HG02973 (cell line): Measurements from ENCODE around the gene SLC1A6.
"Not testable (repeated sequence)": the region's sequence is repeated elsewhere in the genome, so short reads cannot be mapped to it uniquely, and the experiment has no call there.

Experiments used
- ATAC-seq: cut with Tn5 transposase; IDR thresholded peaks from one replicate; pipeline ENCODE4 v1.9.1; 2021; ENCODE audit warnings: moderate library complexity; ENCODE audit not compliant: unreplicated experiment

Gene SLC1A6

DNA sequence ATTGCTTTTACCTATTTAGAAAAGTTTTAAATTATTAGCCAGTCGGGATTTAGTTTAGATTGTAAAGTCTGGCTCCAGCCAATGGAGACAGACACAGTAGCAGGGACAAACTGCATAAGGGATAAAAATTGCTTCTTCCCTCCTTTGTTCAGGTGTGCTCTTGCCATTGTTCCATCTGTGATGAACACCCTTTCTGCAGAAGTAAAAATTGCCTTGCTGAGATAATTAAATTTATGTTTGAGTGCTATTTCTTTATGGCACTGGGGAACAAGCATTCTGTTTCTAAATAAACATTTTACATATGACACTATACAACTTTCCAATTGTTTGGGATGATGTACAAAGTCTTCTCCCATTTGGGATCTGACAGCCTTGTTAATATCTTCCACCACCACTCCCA lies 20.4 kb downstream of the SLC1A6 start:
- no peak for ATAC-seq

DNA sequence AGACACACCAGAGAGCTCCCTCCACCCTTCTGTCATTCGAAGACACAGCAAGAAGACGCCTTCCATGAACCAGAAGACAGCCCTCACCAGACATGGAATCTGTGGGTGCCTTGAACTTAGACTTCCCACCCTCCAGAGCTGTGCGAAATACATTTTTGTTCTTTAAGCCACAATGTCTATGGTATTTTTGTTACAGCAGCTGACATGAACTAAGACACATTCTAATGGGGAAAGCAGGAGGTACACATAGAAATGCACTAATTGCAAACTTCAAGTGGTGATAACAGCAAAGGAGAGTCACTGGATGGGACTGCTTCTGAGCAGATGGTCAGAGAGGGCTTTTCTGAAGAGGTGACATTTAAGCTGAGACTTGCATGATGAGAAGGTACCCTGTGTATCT lies 22.2 kb downstream of the SLC1A6 start:
- ATAC-seq = no peak

DNA sequence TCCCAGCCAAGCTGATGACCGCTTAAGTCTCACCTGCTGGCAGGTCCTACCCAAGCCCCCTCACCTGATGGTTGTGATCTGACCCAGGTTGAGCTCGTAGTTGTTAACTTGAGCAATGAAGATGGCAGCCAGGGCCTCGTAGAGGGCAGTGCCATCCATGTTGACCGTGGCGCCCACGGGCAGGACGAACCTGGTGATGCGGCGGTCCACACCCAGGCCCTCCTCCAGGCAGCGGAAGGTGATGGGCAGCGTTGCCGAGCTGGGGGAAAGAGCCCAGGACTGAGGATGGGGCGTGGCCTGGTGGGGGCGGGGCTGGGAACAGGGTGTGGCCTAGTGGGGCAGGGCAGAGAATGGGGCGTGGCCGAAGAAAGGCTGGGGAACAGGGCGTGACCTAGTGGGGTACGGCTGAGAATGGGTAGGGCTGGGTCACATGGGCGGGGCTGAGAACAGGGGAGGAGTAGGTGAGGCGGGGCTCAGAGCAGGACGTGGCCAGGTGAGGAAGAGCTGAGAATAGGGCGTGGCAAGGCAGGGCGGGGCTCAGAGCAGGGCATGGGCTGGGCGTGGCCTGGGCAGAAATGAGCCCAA lies 25.5 kb downstream of the SLC1A6 start:
- no peak for ATAC-seq

DNA sequence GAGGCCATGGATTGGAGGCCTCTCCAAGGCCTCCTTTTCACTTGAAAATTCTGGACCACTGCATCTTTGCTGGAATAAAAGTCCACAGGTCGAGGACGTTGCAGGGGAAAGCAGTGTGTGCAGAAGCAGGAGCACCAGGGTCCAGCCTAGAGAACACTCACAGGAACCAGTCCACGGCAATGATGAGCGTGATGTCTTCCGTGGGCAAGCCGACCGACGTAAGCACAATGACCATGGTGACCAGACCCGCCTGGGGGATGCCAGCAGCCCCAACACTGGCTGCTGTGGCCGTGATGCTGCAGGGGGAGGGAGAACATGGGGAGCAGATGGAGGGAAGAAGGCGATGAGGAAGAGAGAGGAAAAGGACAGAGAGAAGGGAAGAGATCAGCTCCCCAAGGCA lies 26.9 kb downstream of the SLC1A6 start:
- ATAC-seq = no peak

DNA sequence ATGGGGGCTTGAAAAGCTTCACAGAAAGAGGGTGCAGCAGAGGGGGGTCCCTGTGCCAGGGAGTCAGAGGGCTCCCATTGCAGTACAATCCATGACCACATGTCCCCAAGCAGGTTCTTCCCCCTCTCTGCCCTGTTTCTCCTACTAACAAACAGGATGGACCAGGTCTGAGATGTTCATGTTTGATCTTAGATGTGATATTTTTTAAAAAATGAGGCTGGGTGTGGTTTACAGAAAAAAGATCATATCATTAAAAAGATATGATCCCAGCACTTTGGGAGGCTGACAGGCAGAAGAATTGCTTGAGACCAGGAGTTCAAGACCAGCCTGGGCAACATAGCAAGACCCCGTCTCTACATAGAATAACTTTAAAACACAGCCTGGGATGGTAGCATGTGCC lies 29.2 kb downstream of the SLC1A6 start:
- no peak for ATAC-seq

DNA sequence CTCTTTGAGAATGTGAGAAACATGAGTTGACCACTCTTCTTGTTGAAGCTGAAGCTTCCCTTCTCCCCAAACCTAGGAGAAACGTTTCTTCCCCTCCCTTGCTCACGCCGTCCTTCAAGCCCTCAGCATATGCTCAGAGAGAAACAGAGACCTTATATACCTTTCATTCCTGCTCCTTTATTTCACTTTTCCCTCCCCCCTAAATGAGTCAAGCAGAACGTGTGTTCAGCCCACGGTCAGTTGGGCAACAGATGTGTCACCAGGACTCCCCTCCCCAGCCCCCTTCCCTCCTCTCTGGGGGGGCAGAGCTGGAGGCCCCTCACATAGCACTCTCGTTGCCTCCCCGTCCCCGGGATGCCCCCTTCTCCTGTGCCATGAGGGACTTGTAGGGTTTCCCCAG lies 29.8 kb downstream of the SLC1A6 start:
- ATAC-seq = no peak

DNA sequence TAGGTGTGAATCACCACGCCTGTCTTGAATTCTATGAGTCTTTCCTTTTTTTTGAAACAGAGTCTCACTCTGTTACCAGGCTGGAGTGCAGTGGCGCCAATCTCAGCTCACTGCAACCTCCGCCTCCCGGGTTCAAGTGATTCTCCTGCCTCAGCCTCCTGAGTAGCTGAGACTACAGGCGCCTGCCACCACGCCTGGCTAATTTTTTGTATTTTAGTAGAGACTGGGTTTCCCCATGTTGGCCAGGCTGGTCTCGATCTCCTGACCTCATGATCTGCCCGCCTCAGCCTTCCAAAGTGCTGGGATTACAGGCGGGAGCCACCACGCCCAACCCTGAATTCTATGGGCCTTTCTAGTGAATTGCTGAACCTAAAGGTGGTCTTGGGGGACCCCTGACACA lies 30.3 kb downstream of the SLC1A6 start:
- not testable (repeated sequence) for ATAC-seq

DNA sequence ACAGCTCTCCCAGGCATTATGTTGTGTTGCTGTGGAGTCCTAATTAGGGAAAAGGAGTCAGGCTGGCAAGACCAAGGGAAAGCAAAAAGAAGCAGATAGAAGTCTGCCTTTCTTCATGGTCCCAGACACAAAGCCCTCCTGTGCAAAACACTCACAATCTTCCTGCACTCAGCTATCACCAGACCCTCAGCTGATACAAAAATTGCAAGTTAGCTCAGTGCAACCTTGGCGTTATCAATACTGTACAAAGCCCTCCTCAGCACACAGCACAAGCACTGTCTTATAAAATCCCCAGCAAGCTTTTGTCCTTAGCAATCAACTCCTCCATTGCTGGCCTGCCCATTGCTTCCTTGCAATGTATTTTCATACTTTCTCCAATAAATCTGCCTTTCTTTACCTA lies 35.2 kb downstream of the SLC1A6 start:
- no peak for ATAC-seq

DNA sequence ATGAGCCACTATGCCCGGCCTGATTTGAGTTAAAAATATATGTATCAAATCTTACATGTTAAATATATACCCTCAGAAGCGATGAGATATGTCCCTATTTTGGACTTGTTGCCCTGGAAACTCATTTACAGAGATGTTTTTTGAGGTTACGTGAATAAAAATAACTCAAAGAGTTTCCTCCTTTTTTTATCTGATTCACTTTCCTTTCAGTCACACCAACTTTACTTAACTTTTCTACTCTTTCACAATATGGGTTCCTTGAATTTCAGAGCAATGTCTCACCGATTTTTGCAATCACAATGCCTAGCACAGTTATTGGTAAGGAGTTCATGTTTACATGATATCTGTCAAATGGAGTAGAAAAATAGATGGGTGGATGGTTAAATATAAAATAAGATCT lies 36.1 kb downstream of the SLC1A6 start:
- ATAC-seq = no peak

DNA sequence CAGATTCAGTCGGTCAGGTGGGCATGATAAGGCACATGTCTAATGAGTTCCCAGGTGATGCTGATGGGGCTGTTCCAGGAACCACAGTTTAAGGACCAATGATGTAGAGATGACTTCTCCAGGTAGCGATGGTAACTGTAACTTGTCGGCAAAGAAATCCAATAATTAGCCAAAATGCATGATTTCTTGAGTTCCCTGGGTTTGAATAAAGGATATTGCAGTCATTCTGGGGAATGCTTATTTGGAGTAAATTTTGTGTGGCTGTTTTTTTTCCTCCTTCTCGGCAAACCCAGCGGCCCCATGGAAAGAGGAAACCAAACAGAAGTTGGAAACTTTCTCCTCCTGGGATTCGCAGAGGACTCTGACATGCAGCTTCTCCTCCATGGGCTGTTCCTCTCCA lies 38.5 kb downstream of the SLC1A6 start, which contains the start of gene OR7C2:
TSS of gene OR7C2 (plus strand) at position 301 of the 400 bp plus-strand sequence. CDS start at position 301, 0 bp downstream.
- ATAC-seq = no peak

DNA sequence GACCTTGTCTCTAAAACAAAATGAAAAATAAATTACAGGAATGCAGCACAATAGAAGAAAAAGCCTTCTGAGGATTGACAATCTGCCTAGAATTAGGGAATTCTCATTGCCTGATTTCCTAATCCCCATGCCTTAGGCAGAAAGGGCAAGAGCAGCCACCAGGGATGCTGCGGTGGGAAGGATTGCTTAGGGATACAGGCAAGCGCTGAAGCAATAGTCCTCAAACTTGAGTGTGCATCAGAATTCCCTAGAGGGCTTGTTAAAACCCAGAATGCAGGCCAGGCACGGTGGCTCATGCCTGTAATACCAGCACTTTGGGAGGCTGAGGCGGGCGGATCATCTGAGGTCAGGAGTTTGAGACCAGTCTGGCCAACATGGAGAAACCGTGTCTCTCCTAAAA lies 39.4 kb downstream of the SLC1A6 start:
- ATAC-seq = no peak

DNA sequence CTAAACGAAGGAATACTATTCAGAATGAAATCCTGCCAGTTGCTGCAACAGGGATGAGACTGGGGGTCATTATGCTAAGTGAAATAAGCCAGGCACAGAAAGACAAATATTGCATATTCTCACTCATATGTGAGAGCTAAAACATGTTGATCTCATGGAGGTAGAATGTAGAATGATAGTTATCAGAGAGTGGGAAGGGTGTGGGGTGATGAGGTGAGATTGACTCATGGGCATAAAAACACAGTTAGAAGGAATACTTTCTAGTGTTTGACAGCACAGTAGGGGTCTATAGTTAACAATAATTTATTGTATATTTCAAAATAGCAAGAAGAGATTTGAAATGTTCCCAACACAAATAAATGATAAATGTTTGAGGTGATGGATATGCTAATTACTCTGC lies 46.2 kb downstream of the SLC1A6 start:
- no peak for ATAC-seq

DNA sequence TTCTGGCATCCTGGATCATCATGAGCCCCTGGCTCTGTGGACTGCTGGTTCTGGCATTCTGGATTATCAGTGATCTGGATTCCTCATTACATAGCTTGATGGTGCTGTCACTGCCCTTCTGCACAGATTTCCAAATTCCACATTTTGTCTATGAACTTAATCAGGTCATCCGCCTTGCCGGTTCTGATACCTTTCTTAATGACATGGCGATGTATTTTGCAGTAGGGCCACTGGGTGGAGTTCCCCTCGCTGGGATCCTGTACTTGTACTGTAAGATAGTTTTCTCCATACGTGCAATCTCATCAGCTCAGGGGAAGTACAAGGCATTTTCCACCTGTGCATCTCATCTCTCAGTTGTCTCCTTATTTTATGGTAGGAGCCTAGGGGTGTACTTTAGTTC lies 62.8 kb downstream of the SLC1A6 start:
- ATAC-seq = no peak

DNA sequence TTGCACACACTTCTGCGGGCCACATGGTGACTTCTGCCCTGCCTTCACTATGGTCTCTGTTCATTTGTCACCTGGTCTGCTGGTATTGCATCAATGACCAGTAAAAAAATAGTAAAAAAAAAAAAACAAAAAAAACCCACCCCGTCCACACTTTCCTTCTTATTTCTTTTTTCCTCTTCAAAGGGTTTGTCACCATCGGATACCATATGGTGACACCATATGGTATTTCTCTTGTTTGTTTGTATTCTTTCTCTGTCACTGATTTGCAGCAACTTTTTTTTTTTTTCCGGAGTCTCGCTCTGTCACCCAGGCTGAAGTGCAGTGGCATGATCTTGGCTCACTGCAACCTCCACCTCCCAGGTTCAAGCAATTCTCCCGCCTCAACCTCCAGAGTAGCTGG lies 64.5 kb downstream of the SLC1A6 start:
- ATAC-seq = no peak

DNA sequence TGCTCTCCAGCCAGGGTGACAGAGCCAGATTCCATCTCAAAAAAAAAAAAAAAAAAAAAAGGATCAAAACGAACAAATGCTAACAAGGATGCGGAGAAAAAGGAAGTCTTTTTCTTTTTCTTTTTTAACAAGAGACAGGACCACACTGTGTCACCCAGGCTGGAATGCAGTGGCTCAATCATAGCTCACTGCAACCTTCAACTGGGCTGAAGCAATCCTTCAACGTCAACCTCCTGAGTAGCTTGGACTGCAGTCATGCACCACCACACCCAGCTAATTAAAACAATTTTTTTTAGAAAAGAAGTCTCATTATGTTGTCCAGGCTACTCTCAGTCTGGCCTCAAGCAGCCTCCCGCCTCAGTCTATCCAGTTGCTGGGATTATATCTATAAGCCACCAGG lies 73.0 kb downstream of the SLC1A6 start:
- no peak for ATAC-seq

DNA sequence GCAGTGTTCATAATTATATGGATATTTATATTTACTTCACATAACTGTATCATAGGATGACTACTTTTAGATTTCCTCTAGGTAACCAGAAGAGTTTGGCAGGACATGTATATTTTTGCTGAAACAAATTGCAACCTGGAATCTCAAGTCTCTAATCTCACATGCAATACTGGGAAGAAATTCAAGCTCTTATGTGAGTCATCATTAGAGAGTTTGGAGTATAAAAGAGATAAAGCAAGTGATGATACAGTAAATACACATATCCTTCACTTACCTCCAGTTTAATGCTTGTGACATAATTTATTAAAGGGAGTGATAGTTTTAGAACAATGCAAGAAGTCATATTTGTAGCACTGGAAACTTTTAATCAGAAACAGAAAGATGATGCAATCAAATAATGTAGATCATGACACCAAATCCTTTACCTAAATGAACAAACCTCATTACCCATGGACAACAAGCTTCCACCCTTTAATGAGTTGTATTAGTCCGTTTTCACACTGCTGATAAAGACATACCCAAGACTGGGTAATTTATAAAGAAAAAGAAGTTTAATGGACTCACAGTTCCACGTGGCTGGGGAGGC lies 77.9 kb downstream of the SLC1A6 start:
- ATAC-seq = no peak
